T-helper 2 cell treated with Interferon-gamma antibody and Interleukin-4, amounts not matched to agents 5 μg/mL and 100 μg/mL, for 36 hours (primary cell): Measurements from ENCODE around the gene TRIM14.
"Not testable (repeated sequence)": the region's sequence is repeated elsewhere in the genome, so short reads cannot be mapped to it uniquely, and the experiment has no call there.

ENCODE experiments used
- DNase-seq: peaks from one replicate; pipeline ENCODE4 v3.0.0; 2021; ENCODE audit warnings: low spot score
- H3K27ac Mint-ChIP-seq: one replicate; pipeline ENCODE4 v1.8.0; 2021; ENCODE audit warnings: mild to moderate bottlenecking, mixed read lengths
- H3K27me3 Mint-ChIP-seq: one replicate; pipeline ENCODE4 v1.8.0; 2021; ENCODE audit warnings: low read depth, mixed read lengths
- H3K36me3 Mint-ChIP-seq: one replicate; pipeline ENCODE4 v1.8.0; 2021; ENCODE audit warnings: low read depth, mixed read lengths
- H3K4me1 Mint-ChIP-seq: one replicate; pipeline ENCODE4 v1.8.0; 2021; ENCODE audit warnings: low read depth, mixed read lengths
- H3K4me3 Mint-ChIP-seq: one replicate; pipeline ENCODE4 v1.8.0; 2022; ENCODE audit warnings: mild to moderate bottlenecking, moderate library complexity, mixed read lengths
- H3K9me3 Mint-ChIP-seq: one replicate; pipeline ENCODE4 v1.8.0; 2021; ENCODE audit warnings: mixed read lengths

TRIM14 gene

DNA sequence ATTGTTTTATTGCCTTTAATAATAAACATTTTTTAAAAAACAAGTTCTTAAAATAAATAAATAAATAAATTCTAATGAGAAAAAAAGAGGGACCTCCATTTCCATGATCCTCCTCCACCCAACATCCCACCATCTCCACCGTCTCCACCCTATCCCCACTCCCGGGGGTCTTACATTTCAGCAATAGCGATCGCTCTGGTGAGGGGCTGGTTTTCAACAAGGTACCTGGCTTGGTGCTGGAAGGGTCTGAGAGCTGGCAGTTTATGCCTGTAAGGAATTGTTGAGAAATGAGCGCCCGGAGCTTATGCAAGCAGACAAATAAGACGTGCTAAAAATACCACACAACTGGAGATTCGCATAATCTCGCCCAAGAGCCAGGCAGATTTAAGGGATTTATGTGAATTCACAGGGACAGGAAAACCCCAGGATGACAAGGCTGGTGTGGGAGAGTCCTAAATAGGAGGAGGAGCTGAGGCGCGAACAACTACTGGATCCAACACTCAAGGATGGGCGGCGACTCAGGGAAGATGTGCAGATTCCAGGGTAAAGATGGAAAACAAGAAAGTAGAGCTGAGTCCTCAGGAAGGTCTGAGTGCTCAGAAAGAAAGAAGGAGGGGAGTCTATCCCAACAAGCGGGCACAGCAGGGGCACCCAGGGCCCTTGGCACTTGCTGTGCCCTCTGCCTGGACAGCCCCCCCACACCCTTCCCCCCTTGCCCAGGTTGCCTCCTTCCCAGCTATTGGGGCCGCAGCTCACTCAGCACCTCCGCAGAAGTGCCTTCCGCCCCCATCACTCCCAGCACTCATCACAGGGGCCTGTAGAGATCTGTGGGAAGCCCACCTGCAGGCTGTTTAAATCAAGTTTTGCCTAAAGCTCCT is 27.0 kb downstream of the TRIM14 start:
- no peak overlapping the region for H3K4me3 Mint-ChIP-seq

GRCh38 chr9:98090674-98091073 is 28.3 kb downstream of the TRIM14 start:
- peaks cover 59% of the 10 kb centered on the region for H3K36me3 Mint-ChIP-seq
- not testable (repeated sequence) for H3K9me3 Mint-ChIP-seq, H3K27me3 Mint-ChIP-seq, DNase-seq, H3K4me3 Mint-ChIP-seq
- H3K27ac Mint-ChIP-seq: peak overlapping the region; percentile 22
- peaks cover 26% of the 10 kb centered on the region for H3K4me1 Mint-ChIP-seq

More for the DNA sequence above, 27.0 kb downstream of the TRIM14 start:
- Mint-ChIP-seq H3K9me3 (no peaks in the 10 kb centered on the region), H3K36me3 (peaks cover 61% of the 10 kb centered on the region), H3K27me3 (no peaks in the 10 kb centered on the region), H3K27ac (peak overlapping the region; percentile 26), H3K4me1 (peaks cover 26% of the 10 kb centered on the region)
- DNase-seq: no peak

DNA sequence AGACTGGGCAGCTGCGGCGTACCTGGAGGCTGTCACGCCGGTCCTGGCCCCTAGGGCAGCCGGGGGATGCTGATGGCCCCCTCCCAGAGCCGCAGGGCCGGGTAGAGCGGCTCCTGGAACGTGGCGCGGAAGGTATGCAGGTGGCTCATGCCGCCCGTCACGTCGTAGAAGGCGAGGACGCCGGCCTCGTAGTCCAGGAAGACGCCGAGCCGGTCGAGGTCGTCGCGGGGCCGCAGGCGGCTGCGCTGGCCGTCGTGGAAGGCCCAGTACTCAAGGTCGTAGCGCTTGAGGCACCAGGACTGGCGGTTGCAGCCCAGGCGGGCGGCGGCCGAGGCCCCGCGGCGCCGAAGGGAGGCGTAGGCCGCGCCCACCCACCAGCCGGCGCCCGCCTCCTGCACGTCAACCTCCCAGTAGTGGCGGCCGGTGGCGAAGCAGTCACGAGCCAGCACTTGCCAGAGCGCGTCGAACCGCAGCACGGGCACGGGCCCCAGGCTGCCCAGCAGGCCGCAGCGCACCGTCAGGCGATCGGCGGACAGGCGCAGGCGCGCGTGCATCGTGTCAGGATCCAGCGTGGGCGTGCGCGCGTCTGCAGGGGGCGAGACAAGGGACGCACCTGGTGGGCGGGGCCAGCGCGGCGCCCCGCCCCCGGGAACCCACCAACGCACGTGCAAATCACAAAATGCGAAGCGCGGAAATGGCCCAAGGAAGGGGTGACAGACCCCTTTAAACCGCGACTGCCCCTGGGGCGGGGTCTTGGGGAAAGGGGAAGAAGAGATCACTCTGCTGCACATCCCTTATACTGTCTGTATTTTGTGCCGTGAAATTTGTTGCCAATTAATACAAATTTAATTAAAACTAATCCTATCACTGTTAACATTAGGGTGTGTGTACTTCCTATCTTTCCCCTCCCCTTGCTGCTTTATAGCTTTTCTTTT is 31.3 kb downstream of the TRIM14 start:
- Mint-ChIP-seq H3K4me3 (no peak overlapping the region), H3K9me3 (no peaks in the 10 kb centered on the region), H3K27ac (no peak overlapping the region), H3K4me1 (peaks cover 21% of the 10 kb centered on the region), H3K36me3 (peaks cover 60% of the 10 kb centered on the region), H3K27me3 (no peaks in the 10 kb centered on the region)
- no peak for DNase-seq

DNA sequence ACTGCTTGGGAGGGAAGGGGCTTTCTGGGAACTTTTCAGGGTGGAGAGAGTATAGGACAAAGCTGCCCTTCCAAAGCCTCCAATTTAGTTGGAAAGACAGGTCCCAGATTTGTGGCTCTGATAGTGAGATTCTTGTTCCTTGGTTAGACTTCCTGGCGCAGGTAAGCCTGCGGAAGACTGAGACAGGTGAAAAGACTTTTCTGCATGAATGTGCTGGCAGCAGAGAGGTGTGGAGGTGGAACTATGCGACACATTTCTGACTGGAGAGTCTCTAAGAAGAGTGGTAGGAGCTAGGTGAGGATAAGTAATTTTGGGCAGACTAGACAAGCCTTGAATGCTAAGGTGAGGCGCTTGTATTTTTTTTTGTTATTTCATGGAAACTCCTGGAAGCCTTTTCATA is 32.6 kb downstream of the TRIM14 start:
- no peaks in the 10 kb centered on the region for H3K9me3 Mint-ChIP-seq
- no peak overlapping the region for H3K4me3 Mint-ChIP-seq
- peaks cover 64% of the 10 kb centered on the region for H3K36me3 Mint-ChIP-seq
- no peak for DNase-seq
- no peaks in the 10 kb centered on the region for H3K27me3 Mint-ChIP-seq
- peak overlapping the region; percentile 49 for H3K27ac Mint-ChIP-seq
- peaks cover 26% of the 10 kb centered on the region for H3K4me1 Mint-ChIP-seq

- Mint-ChIP-seq H3K4me3 (no peak overlapping the region), H3K4me1 (peaks cover 29% of the 10 kb centered on the region), H3K36me3 (peaks cover 66% of the 10 kb centered on the region), H3K27me3 (no peaks in the 10 kb centered on the region), H3K9me3 (no peaks in the 10 kb centered on the region), H3K27ac (no peak overlapping the region)
- no peak for DNase-seq
These were observed 33.1 kb downstream of the TRIM14 start for GRCh38 chr9:98085944-98086343.

GRCh38 chr9:98085058-98085457 is 34.0 kb downstream of the TRIM14 start:
- no peaks in the 10 kb centered on the region for H3K27me3 Mint-ChIP-seq
- DNase-seq: no peak
- no peak overlapping the region for H3K27ac Mint-ChIP-seq
- H3K36me3 Mint-ChIP-seq: peaks cover 68% of the 10 kb centered on the region
- H3K9me3 Mint-ChIP-seq: no peaks in the 10 kb centered on the region
- H3K4me3 Mint-ChIP-seq: no peak overlapping the region
- H3K4me1 Mint-ChIP-seq: peaks cover 26% of the 10 kb centered on the region

DNA sequence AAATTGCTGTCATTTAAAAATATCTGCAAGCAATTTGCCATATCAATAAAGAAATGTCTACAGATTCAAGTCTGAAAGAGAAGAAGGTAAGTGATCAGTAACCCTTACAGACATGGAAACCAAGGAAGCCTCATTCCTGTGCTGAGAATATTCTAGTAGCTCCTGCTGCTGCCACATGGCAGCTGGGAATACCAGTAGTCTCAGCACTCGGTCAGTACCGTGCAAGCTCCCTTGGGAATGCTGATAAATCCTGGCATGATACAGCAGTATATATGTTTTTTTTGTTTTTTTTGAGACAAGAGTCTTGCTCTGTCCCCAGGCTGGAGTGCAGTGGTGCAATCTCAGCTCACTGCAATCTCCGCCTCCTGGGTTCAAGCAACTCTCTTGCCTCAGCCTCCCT is 34.6 kb downstream of the TRIM14 start:
- H3K36me3 Mint-ChIP-seq: peaks cover 64% of the 10 kb centered on the region

DNA sequence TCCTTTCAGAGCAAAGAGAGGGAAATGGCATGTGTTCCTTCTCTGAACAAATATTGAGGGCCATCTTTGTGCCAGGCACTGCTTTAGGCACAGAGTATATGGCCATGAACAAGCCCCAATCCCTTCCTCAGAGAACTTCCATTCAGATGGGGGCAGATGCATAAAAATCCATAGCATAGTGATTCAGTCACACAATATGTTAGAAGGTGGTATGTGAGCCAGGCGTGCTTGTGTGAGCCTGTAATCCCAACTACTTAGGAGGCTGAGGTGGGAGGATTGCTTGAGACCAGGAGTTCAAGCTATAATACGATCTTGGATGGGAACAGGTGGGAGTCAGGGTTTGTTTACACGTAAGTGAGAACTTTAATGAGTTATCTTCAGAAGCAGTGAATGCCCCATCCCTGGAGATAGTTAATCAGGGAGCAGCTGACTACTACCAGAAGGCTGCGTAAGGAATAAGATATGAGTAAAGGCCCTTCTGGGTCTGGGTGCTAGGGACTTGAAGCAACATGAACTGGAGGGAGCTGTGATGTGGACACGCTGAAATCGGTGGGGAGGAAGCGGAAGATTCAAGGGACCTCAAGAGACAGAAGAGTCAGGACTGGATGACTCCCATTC is 35.3 kb downstream of the TRIM14 start:
- no peaks in the 10 kb centered on the region for H3K9me3 Mint-ChIP-seq
- no peak for DNase-seq
- H3K4me1 Mint-ChIP-seq: peaks cover 20% of the 10 kb centered on the region
- no peaks in the 10 kb centered on the region for H3K27me3 Mint-ChIP-seq
- peak overlapping the region; percentile 43 for H3K27ac Mint-ChIP-seq
- peaks cover 68% of the 10 kb centered on the region for H3K36me3 Mint-ChIP-seq
- no peak overlapping the region for H3K4me3 Mint-ChIP-seq

More for the DNA sequence above, 34.6 kb downstream of the TRIM14 start:
- peaks cover 22% of the 10 kb centered on the region for H3K4me1 Mint-ChIP-seq
- no peaks in the 10 kb centered on the region for H3K9me3 Mint-ChIP-seq
- no peak overlapping the region for H3K27ac Mint-ChIP-seq
- no peaks in the 10 kb centered on the region for H3K27me3 Mint-ChIP-seq
- no peak for DNase-seq
- no peak overlapping the region for H3K4me3 Mint-ChIP-seq

- no peak overlapping the region for H3K4me3 Mint-ChIP-seq
- peaks cover 21% of the 10 kb centered on the region for H3K4me1 Mint-ChIP-seq
- no peaks in the 10 kb centered on the region for H3K27me3 Mint-ChIP-seq
- peaks cover 65% of the 10 kb centered on the region for H3K36me3 Mint-ChIP-seq
- H3K9me3 Mint-ChIP-seq: no peaks in the 10 kb centered on the region
- peak overlapping the region; percentile 43 for H3K27ac Mint-ChIP-seq
- no peak for DNase-seq
These were observed 35.9 kb downstream of the TRIM14 start for GRCh38 chr9:98083061-98083501.

DNA sequence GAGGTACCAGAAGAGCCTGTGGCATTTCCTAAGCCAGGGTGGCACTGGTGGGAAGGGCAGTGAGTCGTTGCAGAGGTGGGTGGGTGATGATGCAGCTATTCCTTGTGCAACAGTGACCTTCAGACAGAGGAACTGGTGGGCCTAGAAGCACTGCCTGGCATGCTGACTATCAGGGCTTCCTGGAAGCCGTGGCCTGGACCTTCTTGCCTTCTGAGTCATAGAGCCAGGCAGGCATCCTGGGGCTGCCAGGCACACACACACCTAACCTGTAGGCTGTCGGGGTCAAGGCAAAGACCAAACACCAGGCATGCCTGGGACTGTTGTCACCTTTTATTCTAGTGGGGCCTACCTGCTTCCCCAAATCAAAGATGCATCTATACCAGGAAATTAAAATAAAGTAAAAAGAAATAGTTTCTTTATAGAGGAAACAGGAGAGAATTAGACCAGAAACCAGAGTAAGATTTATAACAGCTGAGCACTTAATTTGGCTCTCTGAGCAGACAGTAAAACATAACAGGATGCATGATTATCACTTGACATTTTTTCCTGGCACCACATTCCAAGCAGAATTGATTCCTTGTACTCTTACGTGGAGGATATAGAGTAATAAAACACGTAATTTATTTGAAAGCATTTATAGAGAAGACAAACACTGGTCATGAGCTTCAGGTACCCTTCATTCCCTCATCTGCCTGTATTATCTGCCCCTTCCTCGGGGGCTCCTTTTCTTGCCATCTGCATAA is 37.4 kb downstream of the TRIM14 start:
- peak overlapping the region; percentile 68 for H3K27ac Mint-ChIP-seq
- no peaks in the 10 kb centered on the region for H3K9me3 Mint-ChIP-seq
- no peak overlapping the region for H3K4me3 Mint-ChIP-seq
- peaks cover 70% of the 10 kb centered on the region for H3K36me3 Mint-ChIP-seq
- H3K4me1 Mint-ChIP-seq: peaks cover 26% of the 10 kb centered on the region
- peak; percentile 49 for DNase-seq
- H3K27me3 Mint-ChIP-seq: no peaks in the 10 kb centered on the region

DNA sequence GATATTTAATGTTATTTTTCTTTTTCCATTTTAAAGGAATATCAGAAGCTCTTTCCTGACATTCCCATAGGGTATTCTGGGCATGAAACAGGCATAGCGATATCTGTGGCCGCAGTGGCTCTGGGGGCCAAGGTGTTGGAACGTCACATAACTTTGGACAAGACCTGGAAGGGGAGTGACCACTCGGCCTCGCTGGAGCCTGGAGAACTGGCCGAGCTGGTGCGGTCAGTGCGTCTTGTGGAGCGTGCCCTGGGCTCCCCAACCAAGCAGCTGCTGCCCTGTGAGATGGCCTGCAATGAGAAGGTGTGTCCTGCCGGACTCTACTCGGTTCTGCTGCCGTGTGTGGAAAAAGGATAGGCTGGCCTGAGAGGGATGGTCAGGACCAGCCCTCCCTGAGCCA is 38.2 kb downstream of the TRIM14 start:
- peaks cover 29% of the 10 kb centered on the region for H3K4me1 Mint-ChIP-seq
- H3K27ac Mint-ChIP-seq: no peak overlapping the region
- no peaks in the 10 kb centered on the region for H3K9me3 Mint-ChIP-seq
- H3K27me3 Mint-ChIP-seq: no peaks in the 10 kb centered on the region
- no peak for DNase-seq
- H3K4me3 Mint-ChIP-seq: no peak overlapping the region
- peaks cover 67% of the 10 kb centered on the region for H3K36me3 Mint-ChIP-seq

GRCh38 chr9:98080326-98080725 is 38.7 kb downstream of the TRIM14 start:
- Mint-ChIP-seq H3K27me3 (no peaks in the 10 kb centered on the region), H3K4me1 (peaks cover 31% of the 10 kb centered on the region), H3K4me3 (no peak overlapping the region), H3K27ac (no peak overlapping the region), H3K9me3 (no peaks in the 10 kb centered on the region), H3K36me3 (peaks cover 64% of the 10 kb centered on the region)
- DNase-seq: no peak

GRCh38 chr9:98078895-98079294 is 40.1 kb downstream of the TRIM14 start:
- Mint-ChIP-seq H3K36me3 (peaks cover 56% of the 10 kb centered on the region), H3K27me3 (no peaks in the 10 kb centered on the region), H3K4me1 (peaks cover 41% of the 10 kb centered on the region), H3K9me3 (no peaks in the 10 kb centered on the region), H3K4me3 (no peak overlapping the region), H3K27ac (no peak overlapping the region)
- no peak for DNase-seq
